H7 (cell line): ENCODE results near the gene PRIM2. TPM values are rescaled to one million over a fixed set of nuclear protein-coding genes. Genes with fewer than 3 reads are reported as not detected.
A peak's percentile ranks its signal among the peaks of the same experiment; 100 is the strongest.
"Not testable (repeated sequence)": the region's sequence is repeated elsewhere in the genome, so short reads cannot be mapped to it uniquely, and the experiment has no call there.

Experiments
- DNase-seq: peaks from one replicate; pipeline ENCODE4 v3.0.0; 2012
- H3K27me3 ChIP-seq: 2 replicates; pipeline ENCODE4 v1.6.0; 2011; ENCODE audit warnings: mild to moderate bottlenecking, low read length; ENCODE audit not compliant: control insufficient read depth, insufficient read depth
- H3K36me3 ChIP-seq: replicated peaks from 2 replicates; pipeline ENCODE4 v1.5.1; 2011; ENCODE audit warnings: low read length; ENCODE audit not compliant: control insufficient read depth, insufficient read depth
- H3K4me3 ChIP-seq: 2 replicates; pipeline ENCODE4 v1.5.1; 2011; ENCODE audit warnings: low read depth, mild to moderate bottlenecking, control low read depth, low read length, moderate library complexity; ENCODE audit not compliant: insufficient read depth
- total RNA-seq: library from RNA; depleted of rRNA; stranded (reverse); fragments of >200 nt; shearing (Covaris generic); gene quantifications from 2 replicates; pipeline ENCODE4 v1.2.3, GENCODE V29; 2014; rRNA removed

PRIM2 gene
- 66.1 and 69.2 TPM in 2 replicates for total RNA-seq

GRCh38 chr6:57317060-57317943 is at the start of gene PRIM2:
Gene PRIM2 (plus strand): TSS chr6:57317630. CDS start chr6:57318446, 816 bp downstream.
- Histone ChIP-seq H3K27me3 (no peaks in the 10 kb centered on the region), H3K4me3 (peak within 1 kb of the TSS; percentile 74)
- peak; percentile 86 for DNase-seq

GRCh38 chr6:57268294-57268640 is 49.2 kb upstream of the PRIM2 start:
- H3K4me3 ChIP-seq = no peak overlapping the region
- H3K27me3 ChIP-seq = no peaks in the 10 kb centered on the region
- DNase-seq = no peak
- H3K36me3 ChIP-seq = no peaks in the 10 kb centered on the region

More at GRCh38 chr6:57317060-57317943, at the start of gene PRIM2:
- H3K36me3 ChIP-seq = peaks cover 19% of the 10 kb centered on the region

GRCh38 chr6:57274113-57274824 is 43.2 kb upstream of the PRIM2 start:
- not testable (repeated sequence) for H3K27me3 ChIP-seq, H3K36me3 ChIP-seq, DNase-seq
- peak overlapping the region; percentile 30; the same call in 1 of the 2 replicates for H3K4me3 ChIP-seq

- no peaks in the 10 kb centered on the region for H3K27me3 ChIP-seq
- H3K36me3 ChIP-seq = no peaks in the 10 kb centered on the region
- DNase-seq = no peak
- no peak overlapping the region for H3K4me3 ChIP-seq
These were observed 42.0 kb upstream of the PRIM2 start for GRCh38 chr6:57275384-57275783.

- Histone ChIP-seq H3K27me3 (no peaks in the 10 kb centered on the region), H3K4me3 (no peak overlapping the region), H3K36me3 (no peaks in the 10 kb centered on the region)
- DNase-seq = no peak
These were observed 40.5 kb upstream of the PRIM2 start for GRCh38 chr6:57276946-57277345.

- Histone ChIP-seq H3K36me3 (no peaks in the 10 kb centered on the region), H3K27me3 (no peaks in the 10 kb centered on the region), H3K4me3 (no peak overlapping the region)
- DNase-seq = no peak
These were observed 38.9 kb upstream of the PRIM2 start for GRCh38 chr6:57278570-57278969.

- H3K36me3 ChIP-seq = no peaks in the 10 kb centered on the region
- H3K27me3 ChIP-seq = no peaks in the 10 kb centered on the region
- H3K4me3 ChIP-seq = no peak overlapping the region
- DNase-seq = no peak
These were observed 38.4 kb upstream of the PRIM2 start for GRCh38 chr6:57279013-57279412.

GRCh38 chr6:57283106-57283505 is 34.3 kb upstream of the PRIM2 start:
- H3K36me3 ChIP-seq = no peaks in the 10 kb centered on the region
- no peak overlapping the region for H3K4me3 ChIP-seq
- DNase-seq = no peak
- no peaks in the 10 kb centered on the region for H3K27me3 ChIP-seq

GRCh38 chr6:57283911-57284455 is 33.4 kb upstream of the PRIM2 start:
- no peaks in the 10 kb centered on the region for H3K27me3 ChIP-seq
- DNase-seq = no peak
- H3K36me3 ChIP-seq = no peaks in the 10 kb centered on the region
- H3K4me3 ChIP-seq = no peak overlapping the region

GRCh38 chr6:57288136-57288535 is 29.3 kb upstream of the PRIM2 start:
- not testable (repeated sequence) for H3K27me3 ChIP-seq, H3K36me3 ChIP-seq, DNase-seq, H3K4me3 ChIP-seq

GRCh38 chr6:57293472-57293871 is 24.0 kb upstream of the PRIM2 start:
- H3K36me3 ChIP-seq = not testable (repeated sequence)

GRCh38 chr6:57294862-57295445 is 22.5 kb upstream of the PRIM2 start:
- DNase-seq = no peak
- Histone ChIP-seq H3K27me3 (no peaks in the 10 kb centered on the region), H3K36me3 (no peaks in the 10 kb centered on the region), H3K4me3 (no peak overlapping the region)

More at GRCh38 chr6:57293472-57293871, 24.0 kb upstream of the PRIM2 start:
- H3K4me3 ChIP-seq, H3K27me3 ChIP-seq, DNase-seq: not testable (repeated sequence)

- no peak for DNase-seq
- Histone ChIP-seq H3K36me3 (no peaks in the 10 kb centered on the region), H3K27me3 (no peaks in the 10 kb centered on the region), H3K4me3 (no peak overlapping the region)
These were observed 19.9 kb upstream of the PRIM2 start for GRCh38 chr6:57297505-57297904.

GRCh38 chr6:57298741-57299140 is 18.7 kb upstream of the PRIM2 start:
- no peak for DNase-seq
- no peaks in the 10 kb centered on the region for H3K36me3 ChIP-seq
- H3K4me3 ChIP-seq = no peak overlapping the region
- no peaks in the 10 kb centered on the region for H3K27me3 ChIP-seq
